Ishikawa (cell line): Measurements from ENCODE around the gene JPH2.

Experiments used
- CEBPB ChIP-seq: IDR thresholded peaks from 2 replicates; pipeline ENCODE4 v1.6.1; 2012
- CREB1 ChIP-seq: IDR thresholded peaks from 2 replicates; pipeline ENCODE4 v1.6.1; 2012; ENCODE audit warnings: low read depth
- EGR1 ChIP-seq: IDR thresholded peaks from 2 replicates; pipeline ENCODE4 v1.6.1; 2012
- EP300 ChIP-seq: IDR thresholded peaks from 2 replicates; pipeline ENCODE4 v1.6.1; 2012; ENCODE audit warnings: borderline replicate concordance
- FOXM1 ChIP-seq: IDR thresholded peaks from 2 replicates; pipeline ENCODE4 v1.6.1; 2012; ENCODE audit warnings: low read depth, borderline replicate concordance
- MAX ChIP-seq: IDR thresholded peaks from 2 replicates; pipeline ENCODE4 v1.6.1; 2012
- NFIC ChIP-seq: IDR thresholded peaks from 2 replicates; pipeline ENCODE4 v1.6.1; 2012
- RAD21 ChIP-seq: IDR thresholded peaks from 2 replicates; pipeline ENCODE4 v1.6.1; 2012; ENCODE audit warnings: low read depth
- REST ChIP-seq: IDR thresholded peaks from 2 replicates; pipeline ENCODE4 v1.6.1; 2012; ENCODE audit warnings: low read depth, mild to moderate bottlenecking
- TAF1 ChIP-seq: IDR thresholded peaks from 2 replicates; pipeline ENCODE4 v1.6.1; 2012; ENCODE audit warnings: low read depth, mild to moderate bottlenecking
- TCF12 ChIP-seq: IDR thresholded peaks from 2 replicates; pipeline ENCODE4 v1.6.1; 2012; ENCODE audit warnings: low read depth
- TEAD4 ChIP-seq: IDR thresholded peaks from 2 replicates; pipeline ENCODE4 v1.6.1; 2012
- USF1 ChIP-seq: IDR thresholded peaks from 2 replicates; pipeline ENCODE4 v1.6.1; 2012
- YY1 ChIP-seq: IDR thresholded peaks from 2 replicates; pipeline ENCODE4 v1.6.1; 2012; ENCODE audit warnings: low read depth
- ZBTB7A ChIP-seq: IDR thresholded peaks from 2 replicates; pipeline ENCODE4 v1.6.1; 2012; ENCODE audit warnings: low read depth

Gene JPH2

GRCh38 chr20:44123251-44123650 lies 63.7 kb downstream of the JPH2 start:
- TF ChIP-seq FOXM1 (no peak), EP300 (no peak), REST (no peak), YY1 (no peak), USF1 (no peak), CEBPB (no peak), TEAD4 (no peak), CREB1 (no peak), RAD21 (no peak)

- TF ChIP-seq TAF1 = no peak
- TF ChIP-seq ZBTB7A = no peak
- no peak for TF ChIP-seq CREB1
- no peak for TF ChIP-seq TEAD4
- no peak for TF ChIP-seq REST
- no peak for TF ChIP-seq EP300
Measured at GRCh38 chr20:44120676-44121425, 66.1 kb downstream of the JPH2 start.

- no peak for TF ChIP-seq TEAD4
- TF ChIP-seq TCF12 = no peak
- TF ChIP-seq USF1 = peak; percentile 94
Measured at GRCh38 chr20:44118185-44119033, 68.6 kb downstream of the JPH2 start.

- TF ChIP-seq RAD21 = no peak
- TF ChIP-seq CREB1 = no peak
- TF ChIP-seq TCF12 = no peak
- no peak for TF ChIP-seq MAX
- no peak for TF ChIP-seq USF1
- no peak for TF ChIP-seq ZBTB7A
- TF ChIP-seq FOXM1 = no peak
- TF ChIP-seq EGR1 = no peak
- TF ChIP-seq REST = no peak
- no peak for TF ChIP-seq TEAD4
- no peak for TF ChIP-seq TAF1
- TF ChIP-seq EP300 = no peak
- TF ChIP-seq YY1 = no peak
- no peak for TF ChIP-seq NFIC
- no peak for TF ChIP-seq CEBPB
Measured at GRCh38 chr20:44117296-44118184, 69.4 kb downstream of the JPH2 start.
